ENCODE results near the gene ABCA2.

The ABCA2 gene

GRCh38 chr9:136965771-136966484 lies 62.1 kb downstream of the ABCA2 start:
- no peak for TF ChIP-seq CTCF (IDR thresholded peaks at IDR 0.05; ENCODE audit: low read depth, low read length, missing control alignments)
- no peak for DNase-seq (ENCODE audit: low read depth)
- no peak overlapping the region for H3K4me3 ChIP-seq (ENCODE audit: low read depth, low read length)
- in situ Hi-C loops (cut with HindIII; ENCODE audit: low sequenced_read_pairs), result no loop called here

DNA sequence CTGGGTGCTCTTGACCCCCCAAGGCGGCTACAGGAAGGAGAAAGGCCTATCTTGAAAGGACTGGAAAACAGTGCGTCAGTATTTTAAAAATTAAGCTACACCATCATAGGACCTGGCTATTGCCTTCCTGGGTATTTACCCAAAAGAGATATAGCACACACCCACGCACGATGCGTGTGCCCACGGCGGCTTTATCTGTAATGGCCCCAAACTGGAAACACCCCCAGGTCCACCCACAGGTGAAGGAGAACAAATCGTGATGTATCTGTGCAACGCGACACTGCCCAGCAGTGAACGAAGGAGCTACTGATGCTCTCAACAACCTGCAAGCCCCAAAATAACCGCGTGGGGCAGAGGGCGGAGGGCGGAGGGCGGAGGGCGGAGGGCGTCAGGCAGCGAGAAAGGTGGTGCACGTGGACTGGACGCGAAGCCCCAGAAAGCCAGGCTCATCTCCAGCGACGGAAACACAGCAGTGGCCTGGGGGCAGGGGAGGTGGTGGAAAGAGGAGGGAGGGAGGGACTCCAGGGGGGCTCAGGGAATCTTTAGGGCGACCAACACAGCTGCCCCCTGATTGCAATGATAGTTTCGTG lies 63.1 kb downstream of the ABCA2 start:
- DNase-seq (ENCODE audit: low read depth), result no peak
- TF ChIP-seq CTCF (IDR thresholded peaks at IDR 0.05; ENCODE audit: low read depth, low read length, missing control alignments), result no peak
- in situ Hi-C loops (cut with HindIII; ENCODE audit: low sequenced_read_pairs), result no loop called here
- H3K4me3 ChIP-seq (ENCODE audit: low read depth, low read length), result no peak overlapping the region

GRCh38 chr9:136964171-136964689 lies 63.8 kb downstream of the ABCA2 start:
- no peak for TF ChIP-seq CTCF (IDR thresholded peaks at IDR 0.05; ENCODE audit: low read depth, low read length, missing control alignments)
- DNase-seq (ENCODE audit: low read depth), result no peak
- no peak overlapping the region for H3K4me3 ChIP-seq (ENCODE audit: low read depth, low read length)
- in situ Hi-C loops (cut with HindIII; ENCODE audit: low sequenced_read_pairs), result no loop called here

DNA sequence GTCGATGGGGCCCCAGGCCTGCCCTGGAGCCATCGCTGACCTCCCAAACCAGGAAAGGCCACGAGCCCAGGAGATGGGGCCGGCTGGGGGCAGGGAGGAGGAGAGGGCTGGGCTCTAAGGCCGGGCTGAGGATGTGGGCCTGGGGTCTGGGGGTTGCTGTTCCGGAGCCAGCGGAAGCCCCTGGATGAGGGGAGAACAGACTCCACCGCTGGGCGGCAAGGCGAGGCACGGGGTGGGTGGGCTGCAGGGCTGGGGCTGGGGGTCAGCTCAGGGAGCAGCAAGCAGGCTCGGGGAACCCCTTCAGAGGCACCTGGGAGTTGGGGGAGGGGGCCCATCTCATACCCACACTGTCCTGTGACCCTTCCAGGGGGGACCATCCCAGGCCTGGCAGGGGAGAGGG lies 64.3 kb downstream of the ABCA2 start:
- no peak for TF ChIP-seq CTCF (IDR thresholded peaks at IDR 0.05; ENCODE audit: low read depth, low read length, missing control alignments)
- in situ Hi-C loops (cut with HindIII; ENCODE audit: low sequenced_read_pairs), result no loop called here
- DNase-seq (ENCODE audit: low read depth), result no peak
- no peak overlapping the region for H3K4me3 ChIP-seq (ENCODE audit: low read depth, low read length)

DNA sequence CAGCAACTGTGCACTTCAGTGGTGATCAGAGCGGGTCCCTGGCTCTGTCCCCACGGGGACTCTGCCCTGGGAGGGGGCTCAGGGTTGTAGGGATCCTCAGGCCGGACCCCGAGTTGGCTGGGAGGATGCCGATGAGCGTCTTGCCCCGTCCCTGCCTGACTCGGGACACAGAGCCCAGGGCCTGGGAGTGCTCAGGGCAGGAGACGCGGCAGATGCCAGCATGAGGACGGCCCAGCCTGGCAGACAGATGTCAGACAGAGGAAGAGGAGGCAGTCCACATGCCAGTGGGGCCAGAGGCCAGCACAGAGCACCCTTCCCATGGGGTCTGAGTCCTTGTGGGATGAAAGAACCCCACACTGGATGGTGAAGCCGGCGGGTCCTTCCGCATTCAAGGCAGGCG lies 64.7 kb downstream of the ABCA2 start:
- TF ChIP-seq CTCF (IDR thresholded peaks at IDR 0.05; ENCODE audit: low read depth, low read length, missing control alignments), result no peak
- in situ Hi-C loops (cut with HindIII; ENCODE audit: low sequenced_read_pairs), result no loop called here
- DNase-seq (ENCODE audit: low read depth), result no peak
- H3K4me3 ChIP-seq (ENCODE audit: low read depth, low read length), result no peak overlapping the region

DNA sequence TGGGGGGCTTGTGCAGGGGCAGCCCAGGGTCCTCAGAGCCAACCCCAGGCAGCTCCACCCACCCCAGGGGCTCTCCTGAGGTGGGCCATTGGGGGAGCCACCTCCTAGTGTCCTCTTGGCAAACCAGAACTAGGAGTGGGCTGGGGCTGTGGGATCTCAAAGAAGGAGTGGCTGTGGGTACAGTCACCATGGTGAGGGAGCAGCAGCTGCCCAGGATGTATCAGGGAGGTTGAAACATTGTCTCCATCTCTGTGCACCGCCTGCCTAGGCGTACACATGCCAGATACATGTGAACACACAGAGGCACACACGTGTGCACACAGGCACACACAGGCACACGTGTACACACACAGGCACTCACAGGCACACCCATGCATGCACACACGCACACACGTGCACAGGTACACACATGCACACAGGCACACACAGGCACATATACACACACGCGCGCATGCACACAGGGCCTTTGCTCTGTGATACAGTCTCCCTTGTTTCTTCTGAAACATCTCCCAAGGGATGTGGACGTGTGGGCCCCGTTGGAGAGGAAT lies 65.3 kb downstream of the ABCA2 start:
- no peak for TF ChIP-seq CTCF (IDR thresholded peaks at IDR 0.05; ENCODE audit: low read depth, low read length, missing control alignments)
- DNase-seq (ENCODE audit: low read depth), result no peak

More for the DNA sequence above, 65.3 kb downstream of the ABCA2 start:
- in situ Hi-C loops (cut with HindIII; ENCODE audit: low sequenced_read_pairs), result no loop called here
- no peak overlapping the region for H3K4me3 ChIP-seq (ENCODE audit: low read depth, low read length)

Measured in astrocyte of the cerebellum (primary cell).